22Rv1 (cell line): Measurements from ENCODE around the gene AAGAB.

Experiments
- CTCF ChIP-seq: fragments of 450-650 bp; IDR thresholded peaks from 2 replicates; pipeline ENCODE4 v1.5.1; 2017; ENCODE audit warnings: mild to moderate bottlenecking
- ZFX ChIP-seq: fragments of 450-650 bp; IDR thresholded peaks from 2 replicates; pipeline ENCODE4 v1.6.1; 2017; ENCODE audit warnings: antibody characterized with exemption, borderline replicate concordance

- TF ChIP-seq CTCF = no peak
- no peak for TF ChIP-seq ZFX
These were observed 91.3 kb downstream of the AAGAB start for GRCh38 chr15:67163180-67163579.
